ENCODE data around the gene ATP8A1. TPM values are rescaled to one million over a fixed set of nuclear protein-coding genes. Genes with fewer than 3 reads are reported as not detected.
A peak's percentile ranks its signal among the peaks of the same experiment; 100 is the strongest.

The ATP8A1 gene
- polyA plus RNA-seq, 1 donor from 2014 or later: 45.8 TPM

- no peak overlapping the region for H3K27ac ChIP-seq (ENCODE audit: low read length)
Measured at GRCh38 chr4:42568610-42569207, 88.2 kb downstream of the ATP8A1 start.

GRCh38 chr4:42566835-42567234, 90.1 kb downstream of the ATP8A1 start:
- Histone ChIP-seq H3K9me3 (ENCODE audit: low read length) (no peaks in the 10 kb centered on the region), H3K27ac (ENCODE audit: low read length) (no peak overlapping the region), H3K4me3 (ENCODE audit: low read length) (no peak overlapping the region), H3F3A (ENCODE audit: insufficient read depth, low read length, poor library complexity, severe bottlenecking) (no peaks in the 10 kb centered on the region), H3K4me2 (ENCODE audit: low read length) (no peak overlapping the region), H3K9ac (ENCODE audit: low read length) (no peak overlapping the region), H3K79me2 (replicated peaks; ENCODE audit: insufficient read depth, low read length) (no peaks in the 10 kb centered on the region), H4K20me1 (ENCODE audit: insufficient read depth) (no peaks in the 10 kb centered on the region), H3K27me3 (ENCODE audit: insufficient read depth, low read depth, low read length) (no peaks in the 10 kb centered on the region), H3K9me2 (ENCODE audit: insufficient read depth, low read length) (no peaks in the 10 kb centered on the region), H3K36me3 (ENCODE audit: insufficient read depth, low read length) (no peaks in the 10 kb centered on the region), H2AFZ (ENCODE audit: low read depth, low read length) (no peak overlapping the region)
- TF ChIP-seq CTCF (IDR thresholded peaks at IDR 0.05; ENCODE audit: poor library complexity, severe bottlenecking): no peak
- TF ChIP-seq EZH2 (IDR thresholded peaks at IDR 0.05; ENCODE audit: borderline replicate concordance, insufficient read depth, low read length, poor library complexity, severe bottlenecking): no peak
- no peak for TF ChIP-seq EP300 (conservative IDR thresholded peaks at IDR 0.05; ENCODE audit: poor library complexity, severe bottlenecking)
- TF ChIP-seq SMC3 (conservative IDR thresholded peaks at IDR 0.05; ENCODE audit: poor library complexity): no peak
- TF ChIP-seq MXI1 (conservative IDR thresholded peaks at IDR 0.05; ENCODE audit: poor library complexity, severe bottlenecking): no peak
- no peak for TF ChIP-seq TAF1 (IDR thresholded peaks at IDR 0.05; ENCODE audit: low read depth)
- no peak for TF ChIP-seq RAD21 (conservative IDR thresholded peaks at IDR 0.05)

More at GRCh38 chr4:42568610-42569207, 88.2 kb downstream of the ATP8A1 start:
- no peaks in the 10 kb centered on the region for H3K27me3 ChIP-seq (ENCODE audit: insufficient read depth, low read depth, low read length)
- no peaks in the 10 kb centered on the region for H3F3A ChIP-seq (ENCODE audit: insufficient read depth, low read length, poor library complexity, severe bottlenecking)
- no peak overlapping the region for H3K9ac ChIP-seq (ENCODE audit: low read length)
- H3K36me3 ChIP-seq (ENCODE audit: insufficient read depth, low read length): no peaks in the 10 kb centered on the region
- H3K9me3 ChIP-seq (ENCODE audit: low read length): no peaks in the 10 kb centered on the region
- no peak overlapping the region for H2AFZ ChIP-seq (ENCODE audit: low read depth, low read length)
- no peak overlapping the region for H3K4me2 ChIP-seq (ENCODE audit: low read length)
- peak; percentile 91 for TF ChIP-seq RAD21 (conservative IDR thresholded peaks at IDR 0.05)
- TF ChIP-seq SMC3 (conservative IDR thresholded peaks at IDR 0.05; ENCODE audit: poor library complexity): peak; percentile 92
- peak; percentile 82 for TF ChIP-seq CTCF (IDR thresholded peaks at IDR 0.05; ENCODE audit: poor library complexity, severe bottlenecking)
- TF ChIP-seq MXI1 (conservative IDR thresholded peaks at IDR 0.05; ENCODE audit: poor library complexity, severe bottlenecking): no peak
- no peaks in the 10 kb centered on the region for H3K9me2 ChIP-seq (ENCODE audit: insufficient read depth, low read length)
- no peak overlapping the region for H3K4me3 ChIP-seq (ENCODE audit: low read length)
- no peaks in the 10 kb centered on the region for H4K20me1 ChIP-seq (ENCODE audit: insufficient read depth)
- no peaks in the 10 kb centered on the region for H3K79me2 ChIP-seq (replicated peaks; ENCODE audit: insufficient read depth, low read length)

- no peak for TF ChIP-seq CTCF (IDR thresholded peaks at IDR 0.05; ENCODE audit: poor library complexity, severe bottlenecking)
- no peak for TF ChIP-seq EZH2 (IDR thresholded peaks at IDR 0.05; ENCODE audit: borderline replicate concordance, insufficient read depth, low read length, poor library complexity, severe bottlenecking)
- Histone ChIP-seq H3K4me3 (ENCODE audit: low read length) (no peak overlapping the region), H3K9me2 (ENCODE audit: insufficient read depth, low read length) (no peaks in the 10 kb centered on the region), H3K27me3 (ENCODE audit: insufficient read depth, low read depth, low read length) (no peaks in the 10 kb centered on the region), H3K36me3 (ENCODE audit: insufficient read depth, low read length) (no peaks in the 10 kb centered on the region), H3K27ac (ENCODE audit: low read length) (no peak overlapping the region), H3K4me2 (ENCODE audit: low read length) (no peak overlapping the region), H3K79me2 (replicated peaks; ENCODE audit: insufficient read depth, low read length) (no peaks in the 10 kb centered on the region), H2AFZ (ENCODE audit: low read depth, low read length) (no peak overlapping the region), H3F3A (ENCODE audit: insufficient read depth, low read length, poor library complexity, severe bottlenecking) (no peaks in the 10 kb centered on the region), H4K20me1 (ENCODE audit: insufficient read depth) (no peaks in the 10 kb centered on the region), H3K9me3 (ENCODE audit: low read length) (no peaks in the 10 kb centered on the region), H3K9ac (ENCODE audit: low read length) (no peak overlapping the region)
Measured at GRCh38 chr4:42562016-42562415, 94.9 kb downstream of the ATP8A1 start.
